GOT3 (cell line): ENCODE results near the gene VAV2.

Source experiments
- DNase-seq: peaks from one replicate; lab custom pipeline; 2025; ENCODE audit warnings: mixed read lengths; lab: John Stamatoyannopoulos, UW

Gene VAV2

GRCh38 chr9:133991964-133992779, at the start of gene VAV2:
Gene VAV2, minus strand, starts transcription at chr9:133992324. Its CDS starts 46 bp downstream, at chr9:133992278.
- DNase-seq = no peak

- no peak for DNase-seq
Measured at GRCh38 chr9:134041649-134041962, 49.5 kb upstream of the VAV2 start.

- no peak for DNase-seq
Measured at GRCh38 chr9:134040781-134041648, 48.9 kb upstream of the VAV2 start.

GRCh38 chr9:134040176-134040565, 48.0 kb upstream of the VAV2 start:
- DNase-seq = no peak

GRCh38 chr9:134039386-134040175, 47.5 kb upstream of the VAV2 start:
- no peak for DNase-seq

GRCh38 chr9:134037641-134038040, 45.5 kb upstream of the VAV2 start:
- DNase-seq = no peak

- DNase-seq = no peak
Measured at GRCh38 chr9:134036130-134036529, 44.0 kb upstream of the VAV2 start.

- no peak for DNase-seq
Measured at GRCh38 chr9:134035041-134036039, 43.2 kb upstream of the VAV2 start.

- no peak for DNase-seq
Measured at GRCh38 chr9:134034215-134035040, 42.3 kb upstream of the VAV2 start.

GRCh38 chr9:134033516-134034214, 41.5 kb upstream of the VAV2 start:
- DNase-seq = no peak

- no peak for DNase-seq
Measured at GRCh38 chr9:134032456-134033222, 40.5 kb upstream of the VAV2 start.

GRCh38 chr9:134031783-134032182, 39.7 kb upstream of the VAV2 start:
- DNase-seq = no peak

- DNase-seq = no peak
Measured at GRCh38 chr9:134030821-134031470, 38.8 kb upstream of the VAV2 start.

- DNase-seq = no peak
Measured at GRCh38 chr9:134029248-134030226, 37.4 kb upstream of the VAV2 start.

GRCh38 chr9:134028575-134029247, 36.6 kb upstream of the VAV2 start:
- DNase-seq = no peak

GRCh38 chr9:134028076-134028475, 36.0 kb upstream of the VAV2 start:
- DNase-seq = no peak
